Skeletal muscle cell (primary cell): ENCODE data around the gene TNRC6C.
"Not testable (repeated sequence)": the region's sequence is repeated elsewhere in the genome, so short reads cannot be mapped to it uniquely, and the experiment has no call there.

Experiments
- DNase-seq: peaks from one replicate; pipeline ENCODE4 v3.0.0-alpha.2; 2010; ENCODE audit warnings: low read depth
- H3K4me3 ChIP-seq: 2 replicates; pipeline ENCODE4 v1.5.1; 2011; ENCODE audit warnings: low read depth, mild to moderate bottlenecking, control low read depth, low read length, moderate library complexity

The TNRC6C gene

GRCh38 chr17:78104540-78104941 is 146.0 kb downstream of the TNRC6C start:
- no peak for DNase-seq
- no peak overlapping the region for H3K4me3 ChIP-seq

DNA sequence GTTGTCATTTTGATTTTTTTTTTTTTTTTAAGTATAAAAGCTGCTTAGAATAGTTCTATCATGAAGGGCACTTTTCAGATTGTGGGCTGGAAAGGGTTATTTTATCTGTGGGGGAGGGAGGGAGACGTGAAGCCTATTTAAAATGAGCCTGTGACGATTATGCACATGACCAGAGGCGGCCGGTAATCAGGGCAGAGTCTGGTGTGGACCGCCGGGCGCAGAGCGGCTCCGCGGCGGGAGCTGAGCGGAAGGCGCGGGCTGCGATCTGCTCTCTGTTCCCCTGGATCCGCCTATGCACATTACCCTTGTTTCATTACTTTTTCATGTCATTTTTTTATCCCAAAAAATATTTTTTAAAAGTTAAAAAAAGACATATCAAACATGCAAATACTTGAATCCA is 146.6 kb downstream of the TNRC6C start:
- no peak for DNase-seq
- no peak overlapping the region for H3K4me3 ChIP-seq

- no peak for DNase-seq
- no peak overlapping the region for H3K4me3 ChIP-seq
These were observed 147.0 kb downstream of the TNRC6C start for GRCh38 chr17:78105551-78105950.

DNA sequence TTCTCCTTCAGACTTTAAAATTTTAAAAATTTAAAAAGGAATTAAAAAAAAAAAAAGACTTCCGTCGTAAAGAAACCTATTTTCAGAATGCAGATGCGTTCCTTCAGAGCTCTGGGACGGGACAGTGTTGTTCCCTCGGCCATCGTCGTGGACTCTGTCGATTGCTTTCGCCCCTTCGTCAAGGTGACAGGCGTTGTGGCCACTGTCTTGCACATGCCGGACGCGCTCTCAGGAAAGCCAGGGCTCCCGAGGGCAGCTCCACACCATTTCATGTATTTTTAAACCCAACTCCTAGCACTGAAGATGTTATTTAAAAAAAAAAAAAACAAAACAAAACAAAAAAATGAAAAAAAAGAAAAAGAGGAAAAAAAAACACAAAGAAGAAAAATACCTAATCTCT is 147.7 kb downstream of the TNRC6C start:
- DNase-seq: no peak

DNA sequence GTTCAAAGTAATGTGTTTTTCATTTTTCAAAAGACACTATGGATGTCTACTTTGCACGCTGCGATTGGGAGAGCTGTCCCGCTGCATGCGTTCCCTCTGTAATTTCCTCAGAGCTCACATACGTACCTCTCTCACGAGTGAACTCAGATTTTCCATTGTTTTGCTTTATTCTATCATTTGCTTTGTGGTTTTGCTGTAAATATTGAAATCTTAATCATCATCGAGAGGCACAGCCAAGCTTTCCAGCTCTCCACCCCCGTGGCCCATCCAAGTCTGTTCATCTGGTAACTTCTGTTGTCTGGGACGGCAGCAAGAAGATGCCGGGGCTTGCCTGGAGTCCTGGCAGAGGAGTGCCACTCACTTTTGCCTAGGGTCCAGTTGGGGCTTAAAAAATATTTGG is 149.0 kb downstream of the TNRC6C start:
- no peak for DNase-seq
- no peak overlapping the region for H3K4me3 ChIP-seq

More for the DNA sequence above, 147.7 kb downstream of the TNRC6C start:
- H3K4me3 ChIP-seq: no peak overlapping the region

DNA sequence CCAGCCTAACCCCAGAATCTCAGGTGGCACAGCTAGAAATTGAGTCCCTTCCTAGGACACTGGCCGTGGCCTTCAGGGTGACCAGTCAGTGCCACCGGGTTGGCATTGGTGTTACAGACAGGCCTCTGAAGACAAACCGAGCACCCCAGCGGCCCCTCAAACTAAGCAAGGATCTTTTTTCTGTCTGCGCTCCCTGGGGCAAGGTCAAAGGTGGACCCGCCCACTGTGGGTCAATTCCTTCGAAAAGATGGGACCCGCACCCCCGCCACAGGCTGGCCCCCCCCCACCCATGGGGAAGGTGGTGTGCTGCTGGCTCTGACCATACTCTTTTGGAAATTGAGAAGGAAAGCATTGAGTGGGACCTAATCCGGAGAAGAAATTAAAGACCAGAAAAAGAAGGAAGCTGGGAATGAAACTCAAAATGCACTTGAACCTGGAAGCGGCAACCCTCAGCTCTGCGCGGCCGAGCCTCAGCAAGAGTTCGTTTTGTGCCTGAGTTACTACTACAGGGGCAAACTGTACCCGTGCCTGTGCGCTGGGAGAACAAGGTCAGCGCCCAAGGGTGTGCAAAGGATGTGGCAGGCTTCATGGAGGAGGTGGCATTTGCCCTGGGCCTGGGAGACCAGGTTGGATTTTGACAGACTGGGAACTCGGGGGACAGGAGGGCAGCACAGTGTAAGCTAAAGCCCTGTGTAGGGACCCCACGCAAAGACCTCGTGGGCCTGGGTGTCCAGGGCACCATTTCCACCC is 149.6 kb downstream of the TNRC6C start:
- DNase-seq: no peak
- H3K4me3 ChIP-seq: no peak overlapping the region

DNA sequence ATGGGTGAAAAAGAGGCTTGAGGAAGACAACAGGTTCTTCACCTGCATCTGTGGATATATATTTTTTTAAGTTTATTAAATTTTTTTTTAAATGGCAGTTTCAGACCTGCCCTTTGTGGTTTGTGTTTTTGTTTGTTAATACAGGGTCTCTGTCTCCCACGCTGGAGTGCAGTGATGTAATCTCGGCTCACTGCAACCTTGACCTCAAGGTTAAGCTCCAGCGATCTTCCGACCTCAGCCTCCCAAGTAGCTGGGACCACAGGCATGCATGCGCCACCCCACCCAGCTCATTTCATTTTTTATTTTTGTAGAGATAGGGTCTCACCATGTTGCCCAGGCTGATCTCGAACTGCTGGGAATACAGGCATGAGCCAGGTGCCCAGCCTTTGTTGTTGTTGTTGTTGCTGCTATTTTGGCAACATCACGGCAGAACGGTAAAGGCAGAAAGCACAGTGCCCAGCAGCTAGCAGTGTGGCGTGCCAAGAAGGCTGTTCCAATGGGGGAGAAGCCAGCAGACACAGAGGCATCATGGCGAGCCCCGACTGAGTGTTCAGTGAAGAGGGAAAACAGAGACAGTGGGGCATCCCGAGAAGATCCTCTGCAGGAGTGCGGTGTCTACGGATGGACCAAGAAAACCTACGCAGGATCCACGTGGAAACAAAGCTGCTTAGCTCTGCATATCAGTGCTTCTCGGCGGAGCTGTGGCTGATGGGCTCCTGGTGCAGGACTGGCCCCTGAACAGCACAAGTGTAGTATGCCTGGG is 150.4 kb downstream of the TNRC6C start:
- DNase-seq: no peak

GRCh38 chr17:78109489-78109761 is 150.9 kb downstream of the TNRC6C start:
- no peak overlapping the region for H3K4me3 ChIP-seq
- DNase-seq: no peak

More for the DNA sequence above, 150.4 kb downstream of the TNRC6C start:
- no peak overlapping the region for H3K4me3 ChIP-seq

DNA sequence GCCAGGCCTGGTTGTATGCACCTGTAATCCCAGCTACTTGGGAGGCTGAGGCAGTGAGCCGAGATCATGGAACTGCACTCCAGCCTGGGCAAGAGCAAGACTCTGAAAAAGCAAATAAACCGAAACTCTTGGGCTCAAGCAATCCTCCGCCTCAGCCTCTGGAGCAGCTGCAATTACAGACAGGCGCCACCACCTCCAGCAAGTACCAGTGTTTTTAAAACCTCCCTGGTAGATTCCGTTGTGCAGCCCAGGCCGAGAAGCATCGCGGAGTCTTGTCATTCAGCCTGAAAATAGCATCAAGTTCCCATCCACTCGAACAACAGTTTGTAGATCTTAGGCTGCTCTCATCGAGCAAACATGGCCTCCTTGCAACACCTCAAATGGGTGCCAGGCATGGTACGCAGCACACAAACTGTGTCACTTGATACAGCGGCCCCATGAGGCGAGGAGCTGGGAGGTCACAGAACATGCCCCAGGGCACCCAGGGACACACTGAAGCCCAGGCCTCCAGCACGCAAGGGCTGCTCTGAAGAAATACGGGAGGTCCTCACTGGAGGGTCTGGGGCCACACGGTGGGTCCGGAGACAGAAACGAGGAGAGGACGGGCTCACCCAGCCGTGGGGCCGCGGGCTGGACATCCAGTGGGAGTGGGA is 152.0 kb downstream of the TNRC6C start:
- no peak overlapping the region for H3K4me3 ChIP-seq
- no peak for DNase-seq

GRCh38 chr17:78111016-78111726 is 152.7 kb downstream of the TNRC6C start:
- H3K4me3 ChIP-seq: no peak overlapping the region
- no peak for DNase-seq

DNA sequence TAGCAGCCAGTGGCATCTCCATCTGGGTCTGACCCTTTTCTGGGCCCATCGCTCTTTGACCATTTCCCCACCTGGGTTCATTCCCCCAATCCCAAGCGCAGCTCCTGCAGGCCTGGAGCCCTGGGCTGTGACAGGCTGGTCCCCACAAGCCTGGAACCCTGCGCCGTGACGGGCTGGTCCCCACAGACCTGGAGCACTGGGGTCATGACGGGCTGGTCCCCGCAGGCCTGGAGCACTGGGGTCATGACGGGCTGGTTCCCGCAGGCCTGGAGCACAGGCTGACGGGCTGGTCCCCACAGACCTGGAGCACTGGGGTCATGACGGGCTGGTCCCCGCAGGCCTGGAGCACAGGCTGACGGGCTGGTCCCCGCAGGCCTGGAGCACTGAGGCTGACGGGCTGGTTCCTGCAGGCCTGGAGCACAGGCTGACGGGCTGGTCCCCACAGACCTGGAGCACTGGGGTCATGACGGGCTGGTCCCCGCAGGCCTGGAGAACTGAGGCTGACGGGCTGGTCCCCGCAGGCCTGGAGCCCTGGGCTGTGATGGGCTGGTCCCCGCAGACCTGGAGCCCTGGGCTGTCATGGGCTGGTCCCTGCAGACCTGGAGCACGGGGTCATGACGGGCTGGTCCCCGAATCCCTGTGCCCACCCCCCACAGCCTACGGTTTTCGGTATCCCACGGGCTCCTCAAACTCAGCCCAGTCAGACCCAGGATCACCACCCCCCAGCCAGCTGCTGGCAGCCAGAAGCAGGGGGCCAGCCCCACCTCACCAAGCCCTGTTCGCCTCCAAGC is 153.4 kb downstream of the TNRC6C start:
- no peak for DNase-seq
- no peak overlapping the region for H3K4me3 ChIP-seq

GRCh38 chr17:78112518-78113471 is 154.3 kb downstream of the TNRC6C start:
- DNase-seq: no peak
- no peak overlapping the region for H3K4me3 ChIP-seq

DNA sequence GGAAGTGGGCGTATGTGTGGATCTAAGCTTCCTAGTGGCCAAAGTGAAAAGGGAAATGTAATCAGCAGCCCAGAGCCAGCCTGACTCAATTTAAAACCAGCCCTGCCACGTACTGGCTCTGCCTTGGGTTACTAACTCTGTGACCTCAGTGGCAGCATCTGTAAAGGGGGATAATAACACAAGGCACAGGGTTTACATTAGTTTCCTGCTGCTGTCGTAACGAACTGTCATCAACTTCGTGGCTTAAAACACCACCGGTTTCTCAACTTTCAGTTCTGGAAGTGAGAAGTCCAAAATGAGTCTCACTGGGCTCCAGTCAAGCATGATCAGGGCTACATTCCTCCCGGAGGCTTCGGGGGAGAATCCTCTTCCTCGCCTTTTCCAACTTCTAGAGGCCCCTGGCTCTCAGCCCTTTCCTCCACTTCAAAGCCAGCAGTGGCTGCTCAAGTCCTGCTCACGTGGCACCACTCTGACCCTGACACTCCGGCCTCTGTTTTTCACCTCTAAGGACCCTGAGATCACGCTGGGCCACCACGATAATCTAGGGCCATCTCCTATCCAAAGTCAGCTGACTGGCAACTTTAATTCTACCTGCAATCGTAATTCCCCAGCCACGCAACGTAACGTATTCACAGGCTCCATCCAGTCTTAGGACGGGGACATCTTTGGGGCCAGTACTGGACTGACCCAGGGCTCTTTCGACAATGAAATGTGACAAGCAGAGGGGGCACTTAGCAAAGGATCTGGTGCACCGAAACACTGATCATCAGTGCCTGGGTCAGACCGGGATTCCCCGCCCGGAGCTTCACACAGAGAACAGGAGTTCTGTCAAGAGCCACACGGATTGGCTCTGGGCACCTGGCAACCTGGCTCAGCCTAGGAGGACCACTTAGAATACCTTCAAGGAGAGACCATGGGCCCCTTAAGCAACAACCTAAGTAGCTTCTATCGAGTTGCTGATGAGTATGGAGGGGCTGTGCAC is 155.6 kb downstream of the TNRC6C start:
- DNase-seq: no peak

DNA sequence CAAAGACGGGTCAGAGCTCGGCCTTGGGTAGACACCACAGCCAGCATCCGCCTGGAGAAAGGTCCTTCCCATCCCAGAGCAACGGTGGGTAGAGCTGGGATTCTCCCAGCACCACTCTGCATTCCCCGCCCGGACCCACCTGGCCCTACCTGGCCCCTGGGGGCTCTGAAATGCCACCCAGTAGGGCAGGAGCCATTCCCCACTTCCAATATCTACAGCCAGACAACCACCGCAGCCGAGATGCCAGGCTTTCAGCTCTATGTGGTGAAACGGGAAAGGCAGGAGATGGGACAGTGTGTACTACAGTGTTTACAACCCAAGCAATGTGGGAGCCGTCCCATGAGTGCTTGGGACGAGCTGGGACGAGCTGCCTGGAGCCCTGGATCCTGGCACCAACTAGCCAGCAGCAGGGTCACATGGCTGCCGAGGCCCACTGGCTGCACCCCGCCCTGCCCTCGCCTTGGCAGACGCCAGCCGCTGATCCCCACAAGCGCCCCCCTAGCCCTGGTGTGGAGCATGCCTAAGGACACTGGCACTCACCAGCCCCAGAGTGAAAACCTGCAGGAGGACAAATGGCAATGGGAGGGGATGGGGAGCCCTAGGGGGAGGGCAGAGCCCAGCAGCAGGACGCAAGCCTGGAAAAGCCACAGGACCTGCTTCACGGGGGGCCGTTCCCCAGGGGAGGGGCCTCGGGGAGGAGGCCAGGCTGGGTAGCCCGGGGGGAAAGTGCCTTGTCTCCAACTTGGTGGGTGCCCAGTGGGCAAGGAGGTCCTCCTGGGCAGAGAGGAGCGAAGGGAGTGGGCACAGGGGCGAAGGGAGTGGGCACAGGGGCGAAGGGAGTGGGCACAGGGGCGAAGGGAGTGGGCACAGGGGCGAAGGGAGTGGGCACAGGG is 156.6 kb downstream of the TNRC6C start:
- H3K4me3 ChIP-seq: no peak overlapping the region
- no peak for DNase-seq

More for the DNA sequence above, 155.6 kb downstream of the TNRC6C start:
- H3K4me3 ChIP-seq: no peak overlapping the region

DNA sequence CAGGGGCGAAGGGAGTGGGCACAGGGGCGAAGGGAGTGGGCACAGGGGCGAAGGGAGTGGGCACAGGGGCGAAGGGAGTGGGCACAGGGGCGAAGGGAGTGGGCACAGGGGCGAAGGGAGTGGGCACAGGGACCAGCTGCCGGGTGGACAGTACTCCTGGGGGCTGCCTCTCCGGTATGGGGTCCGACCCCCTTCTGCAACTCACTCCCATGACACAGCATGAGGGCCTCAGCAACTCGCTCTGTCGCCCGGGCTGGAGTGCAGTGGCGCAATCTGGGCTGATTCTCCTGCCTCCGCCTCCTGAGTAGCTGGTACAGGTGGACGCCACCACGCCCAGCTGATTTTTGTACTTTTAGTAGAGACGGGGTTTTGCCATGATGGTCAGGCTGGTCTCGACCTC is 157.3 kb downstream of the TNRC6C start:
- H3K4me3 ChIP-seq, DNase-seq: not testable (repeated sequence)

DNA sequence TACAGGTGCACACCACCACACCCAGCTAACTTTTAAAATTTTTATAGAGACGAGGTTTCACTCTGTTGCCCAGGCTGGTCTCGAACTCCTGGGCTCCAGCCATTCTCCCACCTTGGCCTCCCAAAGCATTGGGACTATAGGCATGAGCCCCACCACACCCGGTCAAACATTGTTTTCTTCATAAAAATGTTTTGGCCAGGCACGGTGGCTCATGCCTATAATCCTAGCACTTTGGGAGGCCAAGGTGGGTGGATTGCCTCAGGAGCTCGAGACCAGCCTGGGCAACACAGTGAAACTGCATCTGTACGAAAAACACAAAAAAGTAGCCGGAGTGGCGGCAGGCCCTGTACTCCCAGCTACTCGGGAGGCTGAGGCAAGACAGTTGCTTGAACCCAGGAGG is 157.9 kb downstream of the TNRC6C start:
- no peak for DNase-seq
- no peak overlapping the region for H3K4me3 ChIP-seq
